Liver (tissue), 9 donors: Measurements from ENCODE around the gene RIT2. TPM values are rescaled to one million over a fixed set of nuclear protein-coding genes. Genes with fewer than 3 reads are reported as not detected.

Source experiments
- DNase-seq: peaks from one replicate; pipeline ENCODE4 v3.0.0-alpha.2; 2017; ENCODE audit warnings: low spot score
- H3K27ac ChIP-seq, 2 donors: one replicate each; pipeline ENCODE4 v1.7.0; 2013; ENCODE audit warnings: inconsistent platforms in 2 of 2, low read length in 2 of 2, control low read depth in 1 of 2, low read depth in 1 of 2, mild to moderate bottlenecking in 1 of 2
- H3K27me3 ChIP-seq, 4 donors: one replicate each; pipeline versions ENCODE4 v1.6.1 to v1.7.0; 2013; ENCODE audit warnings: low read length in 3 of 4, inconsistent platforms in 1 of 4, mild to moderate bottlenecking in 1 of 4, moderate library complexity in 1 of 4; ENCODE audit not compliant: control insufficient read depth in 4 of 4, insufficient read depth in 4 of 4
- H3K36me3 ChIP-seq, 4 donors: one replicate each; pipeline versions ENCODE4 v1.6.1 to v1.7.0; 2013; ENCODE audit warnings: low read length in 3 of 4, mild to moderate bottlenecking in 3 of 4, low read depth in 1 of 4, moderate library complexity in 1 of 4; ENCODE audit not compliant: control insufficient read depth in 4 of 4, insufficient read depth in 3 of 4
- H3K4me1 ChIP-seq, 4 donors: one replicate each; pipeline versions ENCODE4 v1.6.1 to v1.7.0; 2013; ENCODE audit warnings: low read length in 3 of 4, mild to moderate bottlenecking in 3 of 4, moderate library complexity in 1 of 4; ENCODE audit not compliant: control insufficient read depth in 4 of 4, insufficient read depth in 4 of 4
- H3K4me3 ChIP-seq, 3 donors: one replicate each; pipeline versions ENCODE4 v1.6.1 to v1.7.0; 2013; ENCODE audit warnings: low read length in 3 of 3, control low read depth in 1 of 3, low read depth in 1 of 3, mild to moderate bottlenecking in 1 of 3
- H3K9ac ChIP-seq, 2 donors: one replicate each; pipeline ENCODE4 v1.7.0; 2013; ENCODE audit warnings: low read length in 2 of 2, mild to moderate bottlenecking in 2 of 2, moderate library complexity in 2 of 2, control low read depth in 1 of 2, low read depth in 1 of 2
- H3K9me3 ChIP-seq, 4 donors: one replicate each; pipeline versions ENCODE4 v1.6.1 to v1.7.0; 2013; ENCODE audit warnings: low read length in 3 of 4; ENCODE audit not compliant: control insufficient read depth in 4 of 4
- EGR1 ChIP-seq, 2 donors: IDR thresholded peaks; 2 replicates each; pipeline ENCODE4 v1.6.1; 2016 to 2018; ENCODE audit warnings: antibody characterized with exemption in 2 of 2, low read depth in 2 of 2
- FOXA1 ChIP-seq: IDR thresholded peaks from 2 replicates; pipeline ENCODE4 v1.6.1; 2016; ENCODE audit warnings: antibody characterized with exemption
- FOXA2 ChIP-seq: IDR thresholded peaks from 2 replicates; pipeline ENCODE4 v1.6.1; 2016; ENCODE audit warnings: antibody characterized with exemption
- GABPA ChIP-seq, 2 donors: IDR thresholded peaks in 1 of 2; conservative IDR thresholded peaks in 1 of 2; 2 replicates each; pipeline ENCODE4 v1.6.1; 2016; ENCODE audit warnings: antibody characterized with exemption in 2 of 2, mild to moderate bottlenecking in 1 of 2, moderate library complexity in 1 of 2
- HNF4A ChIP-seq, 2 donors: conservative IDR thresholded peaks; 2 replicates each; pipeline ENCODE4 v1.6.1; 2016; ENCODE audit warnings: antibody characterized with exemption in 2 of 2, mild to moderate bottlenecking in 2 of 2
- HNF4G ChIP-seq: IDR thresholded peaks from 2 replicates; pipeline ENCODE4 v1.6.1; 2016; ENCODE audit warnings: antibody characterized with exemption
- NR2F2 ChIP-seq: IDR thresholded peaks from 2 replicates; pipeline ENCODE4 v1.6.1; 2016; ENCODE audit warnings: antibody characterized with exemption
- RXRA ChIP-seq, 2 donors: IDR thresholded peaks; 2 replicates each; pipeline ENCODE4 v1.6.1; 2017 to 2018; ENCODE audit warnings: antibody characterized with exemption in 2 of 2, mild to moderate bottlenecking in 1 of 2
- SP1 ChIP-seq: IDR thresholded peaks from 2 replicates; pipeline ENCODE4 v1.6.1; 2018; ENCODE audit warnings: antibody characterized with exemption, mild to moderate bottlenecking
- TAF1 ChIP-seq: conservative IDR thresholded peaks from 2 replicates; pipeline ENCODE4 v1.6.1; 2016; ENCODE audit warnings: antibody characterized with exemption, mild to moderate bottlenecking
- WGBS: extraction: QIAGEN DNeasy Blood & Tissue Kit; methylation state at CpG from one replicate; pipeline ENCODE4 v1.1.7; 2013; 5-methylcytosine and 5-hydroxymethylcytosine counted together
- polyA plus RNA-seq, 2 donors: library from polyadenylated mRNA; stranded (reverse) in 1 of 2; unstranded in 1 of 2; fragments of 200-250 nt in 1 of 2; fragments of >200 nt in 1 of 2; fragmentation: Nextera tagmentation in 1 of 2; extraction: Ambion mirVana in 1 of 2; gene quantifications; one replicate each; pipeline versions ENCODE4 v1.2.1 to v1.2.3, GENCODE V29; 2013 to 2015
- total RNA-seq, 2 donors: library from RNA; depleted of rRNA; stranded (reverse); fragments of >200 nt; gene quantifications; one replicate each; pipeline ENCODE4 v1.2.3, GENCODE V29; 2014
- TF ChIP-seq, protein P1 (sequence below): fragments of 150-350 bp; IDR thresholded peaks from 2 replicates; pipeline ENCODE4 v1.5.1; 2017; ENCODE audit warnings: improper control_type of control experiment, low read depth, low read length; ENCODE audit not compliant: missing input control
- TF ChIP-seq, protein P2 (sequence below): IDR thresholded peaks from 2 replicates; pipeline ENCODE4 v1.6.1; 2016; ENCODE audit warnings: antibody characterized with exemption, mild to moderate bottlenecking
- TF ChIP-seq, protein P3 (sequence below): IDR thresholded peaks from 2 replicates; pipeline ENCODE4 v1.6.1; 2016; ENCODE audit warnings: antibody characterized with exemption
- TF ChIP-seq, protein P4 (sequence below): IDR thresholded peaks from 2 replicates; pipeline ENCODE4 v1.6.1; 2016; ENCODE audit warnings: antibody characterized with exemption
- TF ChIP-seq, protein P5 (sequence below): IDR thresholded peaks from 2 replicates; pipeline ENCODE4 v1.6.1; 2016; ENCODE audit warnings: antibody characterized with exemption
- donor health status: healthy.
- donor health status: healthy.
- donor health status: healthy.
- donor health status: healthy.
- donor health status: healthy.

RIT2 gene
- total and polyA plus RNA-seq, 4 donors = not detected

DNA sequence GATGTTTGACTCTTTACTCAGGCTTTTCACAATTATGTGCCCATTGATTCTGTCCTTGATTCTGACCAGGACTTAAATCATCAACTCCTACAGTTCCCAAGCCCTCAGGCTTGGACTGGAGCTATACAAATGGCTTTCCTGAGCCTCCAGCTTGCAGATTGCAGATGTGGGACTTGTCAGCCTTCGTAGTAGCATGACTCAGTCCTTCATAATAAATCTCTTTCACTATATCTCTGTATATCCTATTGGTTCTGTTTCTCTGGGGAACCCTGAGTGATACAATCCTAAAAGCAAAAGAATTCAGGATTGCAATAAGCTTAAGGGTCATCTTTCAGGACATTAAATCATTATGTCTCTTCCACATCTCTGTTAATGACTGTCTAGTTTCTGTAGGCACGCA lies 356.6 kb downstream of the RIT2 start:
- H3K4me3 ChIP-seq = no peak overlapping the region
- H3K27ac ChIP-seq = no peak overlapping the region
- DNase-seq = no peak
- no peaks in the 10 kb centered on the region for H3K4me1 ChIP-seq
- TF ChIP-seq NR2F2 (no peak), HNF4A (conservative IDR thresholded peaks at IDR 0.05) (no peak), RXRA (IDR thresholded peaks at IDR 0.05) (no peak), GABPA (IDR thresholded peaks at IDR 0.05 in 1 of 2, conservative IDR thresholded peaks at IDR 0.05 in 1 of 2) (no peak), SP1 (no peak), HNF4G (no peak), FOXA1 (no peak), EGR1 (IDR thresholded peaks at IDR 0.05; ENCODE audit: low read depth in 2 of 2) (no peak), FOXA2 (no peak), TAF1 (no peak)
- TF ChIP-seq, protein P1, sequence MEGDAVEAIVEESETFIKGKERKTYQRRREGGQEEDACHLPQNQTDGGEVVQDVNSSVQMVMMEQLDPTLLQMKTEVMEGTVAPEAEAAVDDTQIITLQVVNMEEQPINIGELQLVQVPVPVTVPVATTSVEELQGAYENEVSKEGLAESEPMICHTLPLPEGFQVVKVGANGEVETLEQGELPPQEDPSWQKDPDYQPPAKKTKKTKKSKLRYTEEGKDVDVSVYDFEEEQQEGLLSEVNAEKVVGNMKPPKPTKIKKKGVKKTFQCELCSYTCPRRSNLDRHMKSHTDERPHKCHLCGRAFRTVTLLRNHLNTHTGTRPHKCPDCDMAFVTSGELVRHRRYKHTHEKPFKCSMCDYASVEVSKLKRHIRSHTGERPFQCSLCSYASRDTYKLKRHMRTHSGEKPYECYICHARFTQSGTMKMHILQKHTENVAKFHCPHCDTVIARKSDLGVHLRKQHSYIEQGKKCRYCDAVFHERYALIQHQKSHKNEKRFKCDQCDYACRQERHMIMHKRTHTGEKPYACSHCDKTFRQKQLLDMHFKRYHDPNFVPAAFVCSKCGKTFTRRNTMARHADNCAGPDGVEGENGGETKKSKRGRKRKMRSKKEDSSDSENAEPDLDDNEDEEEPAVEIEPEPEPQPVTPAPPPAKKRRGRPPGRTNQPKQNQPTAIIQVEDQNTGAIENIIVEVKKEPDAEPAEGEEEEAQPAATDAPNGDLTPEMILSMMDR = no peak
- TF ChIP-seq, protein P2, sequence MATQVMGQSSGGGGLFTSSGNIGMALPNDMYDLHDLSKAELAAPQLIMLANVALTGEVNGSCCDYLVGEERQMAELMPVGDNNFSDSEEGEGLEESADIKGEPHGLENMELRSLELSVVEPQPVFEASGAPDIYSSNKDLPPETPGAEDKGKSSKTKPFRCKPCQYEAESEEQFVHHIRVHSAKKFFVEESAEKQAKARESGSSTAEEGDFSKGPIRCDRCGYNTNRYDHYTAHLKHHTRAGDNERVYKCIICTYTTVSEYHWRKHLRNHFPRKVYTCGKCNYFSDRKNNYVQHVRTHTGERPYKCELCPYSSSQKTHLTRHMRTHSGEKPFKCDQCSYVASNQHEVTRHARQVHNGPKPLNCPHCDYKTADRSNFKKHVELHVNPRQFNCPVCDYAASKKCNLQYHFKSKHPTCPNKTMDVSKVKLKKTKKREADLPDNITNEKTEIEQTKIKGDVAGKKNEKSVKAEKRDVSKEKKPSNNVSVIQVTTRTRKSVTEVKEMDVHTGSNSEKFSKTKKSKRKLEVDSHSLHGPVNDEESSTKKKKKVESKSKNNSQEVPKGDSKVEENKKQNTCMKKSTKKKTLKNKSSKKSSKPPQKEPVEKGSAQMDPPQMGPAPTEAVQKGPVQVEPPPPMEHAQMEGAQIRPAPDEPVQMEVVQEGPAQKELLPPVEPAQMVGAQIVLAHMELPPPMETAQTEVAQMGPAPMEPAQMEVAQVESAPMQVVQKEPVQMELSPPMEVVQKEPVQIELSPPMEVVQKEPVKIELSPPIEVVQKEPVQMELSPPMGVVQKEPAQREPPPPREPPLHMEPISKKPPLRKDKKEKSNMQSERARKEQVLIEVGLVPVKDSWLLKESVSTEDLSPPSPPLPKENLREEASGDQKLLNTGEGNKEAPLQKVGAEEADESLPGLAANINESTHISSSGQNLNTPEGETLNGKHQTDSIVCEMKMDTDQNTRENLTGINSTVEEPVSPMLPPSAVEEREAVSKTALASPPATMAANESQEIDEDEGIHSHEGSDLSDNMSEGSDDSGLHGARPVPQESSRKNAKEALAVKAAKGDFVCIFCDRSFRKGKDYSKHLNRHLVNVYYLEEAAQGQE = no peak
- TF ChIP-seq, protein P3, sequence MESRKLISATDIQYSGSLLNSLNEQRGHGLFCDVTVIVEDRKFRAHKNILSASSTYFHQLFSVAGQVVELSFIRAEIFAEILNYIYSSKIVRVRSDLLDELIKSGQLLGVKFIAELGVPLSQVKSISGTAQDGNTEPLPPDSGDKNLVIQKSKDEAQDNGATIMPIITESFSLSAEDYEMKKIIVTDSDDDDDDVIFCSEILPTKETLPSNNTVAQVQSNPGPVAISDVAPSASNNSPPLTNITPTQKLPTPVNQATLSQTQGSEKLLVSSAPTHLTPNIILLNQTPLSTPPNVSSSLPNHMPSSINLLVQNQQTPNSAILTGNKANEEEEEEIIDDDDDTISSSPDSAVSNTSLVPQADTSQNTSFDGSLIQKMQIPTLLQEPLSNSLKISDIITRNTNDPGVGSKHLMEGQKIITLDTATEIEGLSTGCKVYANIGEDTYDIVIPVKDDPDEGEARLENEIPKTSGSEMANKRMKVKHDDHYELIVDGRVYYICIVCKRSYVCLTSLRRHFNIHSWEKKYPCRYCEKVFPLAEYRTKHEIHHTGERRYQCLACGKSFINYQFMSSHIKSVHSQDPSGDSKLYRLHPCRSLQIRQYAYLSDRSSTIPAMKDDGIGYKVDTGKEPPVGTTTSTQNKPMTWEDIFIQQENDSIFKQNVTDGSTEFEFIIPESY = no peak
- TF ChIP-seq, protein P4, sequence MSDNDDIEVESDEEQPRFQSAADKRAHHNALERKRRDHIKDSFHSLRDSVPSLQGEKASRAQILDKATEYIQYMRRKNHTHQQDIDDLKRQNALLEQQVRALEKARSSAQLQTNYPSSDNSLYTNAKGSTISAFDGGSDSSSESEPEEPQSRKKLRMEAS = no peak
- H3K27me3 ChIP-seq = no peaks in the 10 kb centered on the region
- WGBS = 80% methylated on average over 2 of the region's 2 CpGs
- no peak overlapping the region for H3K9ac ChIP-seq
- no peaks in the 10 kb centered on the region for H3K36me3 ChIP-seq
- H3K9me3 ChIP-seq = no peaks in the 10 kb centered on the region

DNA sequence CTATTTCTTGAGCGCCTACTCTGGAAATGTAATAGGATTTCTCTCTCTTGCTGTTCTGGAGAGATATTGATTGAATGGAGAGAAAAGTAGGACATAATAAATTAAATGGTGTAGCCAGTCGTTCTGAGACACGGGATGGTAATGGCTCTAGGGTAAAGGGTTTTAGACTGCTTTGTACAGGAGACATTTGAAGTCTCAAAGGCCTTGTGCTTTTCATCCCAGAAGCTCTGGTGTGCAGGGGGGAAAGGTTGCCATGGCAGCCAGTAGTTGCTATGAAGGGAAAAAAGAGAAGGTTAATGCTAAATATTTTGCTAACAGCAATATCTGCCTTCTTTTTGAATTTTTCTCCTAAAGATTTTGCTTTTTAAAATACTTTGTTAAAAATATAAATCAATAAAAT lies 359.3 kb downstream of the RIT2 start:
- TF ChIP-seq, protein P1 = no peak
- TF ChIP-seq TAF1 (no peak), FOXA2 (no peak), GABPA (IDR thresholded peaks at IDR 0.05 in 1 of 2, conservative IDR thresholded peaks at IDR 0.05 in 1 of 2) (no peak), RXRA (IDR thresholded peaks at IDR 0.05) (no peak), NR2F2 (no peak)
- TF ChIP-seq, protein P4 = no peak
- TF ChIP-seq, protein P2 = no peak
- TF ChIP-seq, protein P5, sequence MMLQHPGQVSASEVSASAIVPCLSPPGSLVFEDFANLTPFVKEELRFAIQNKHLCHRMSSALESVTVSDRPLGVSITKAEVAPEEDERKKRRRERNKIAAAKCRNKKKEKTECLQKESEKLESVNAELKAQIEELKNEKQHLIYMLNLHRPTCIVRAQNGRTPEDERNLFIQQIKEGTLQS = no peak

More for the DNA sequence above, 359.3 kb downstream of the RIT2 start:
- Histone ChIP-seq H3K4me1 (no peaks in the 10 kb centered on the region), H3K36me3 (no peaks in the 10 kb centered on the region), H3K27me3 (no peaks in the 10 kb centered on the region), H3K9me3 (no peaks in the 10 kb centered on the region), H3K27ac (no peak overlapping the region), H3K9ac (no peak overlapping the region), H3K4me3 (no peak overlapping the region)
- WGBS = 84% methylated on average over 3 of the region's 3 CpGs
- no peak for DNase-seq
